ENCODE data around the gene ADAM12. TPM values are rescaled to one million over a fixed set of nuclear protein-coding genes. Genes with fewer than 3 reads are reported as not detected.

Gene ADAM12
- total and polyA plus RNA-seq, 4 donors, result 0.03 to 0.33 (median 0.19) TPM

- no peak for TF ChIP-seq TAF1 (conservative IDR thresholded peaks at IDR 0.05)
Observed at GRCh38 chr10:126124046-126124445, 264.2 kb downstream of the ADAM12 start (continued).

- no peak overlapping the region for H3K27ac ChIP-seq (ENCODE audit: low read depth in 1 of 2, low read length in 2 of 2)
- H3K27me3 ChIP-seq (ENCODE audit: control insufficient read depth in 4 of 4, insufficient read depth in 4 of 4, low read length in 3 of 4), result no peaks in the 10 kb centered on the region
- H3K9ac ChIP-seq (ENCODE audit: low read depth in 1 of 2, low read length in 2 of 2), result no peak overlapping the region
- no peaks in the 10 kb centered on the region for H3K9me3 ChIP-seq (ENCODE audit: control insufficient read depth in 4 of 4, low read length in 3 of 4)
- 91% methylated on average over 10 of the region's 10 CpGs for WGBS
- TF ChIP-seq CTCF (IDR thresholded peaks at IDR 0.05; ENCODE audit: low read depth, low read length, missing input control) (no peak), RAD21 (IDR thresholded peaks at IDR 0.05) (no peak), YY1 (IDR thresholded peaks at IDR 0.05) (no peak), FOXA2 (IDR thresholded peaks at IDR 0.05) (no peak), HNF4G (IDR thresholded peaks at IDR 0.05) (no peak), TAF1 (conservative IDR thresholded peaks at IDR 0.05) (no peak), JUND (IDR thresholded peaks at IDR 0.05) (no peak)
- TF ChIP-seq, protein P1, sequence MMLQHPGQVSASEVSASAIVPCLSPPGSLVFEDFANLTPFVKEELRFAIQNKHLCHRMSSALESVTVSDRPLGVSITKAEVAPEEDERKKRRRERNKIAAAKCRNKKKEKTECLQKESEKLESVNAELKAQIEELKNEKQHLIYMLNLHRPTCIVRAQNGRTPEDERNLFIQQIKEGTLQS (IDR thresholded peaks at IDR 0.05), result no peak
- H3K36me3 ChIP-seq (ENCODE audit: control insufficient read depth in 4 of 4, insufficient read depth in 3 of 4, low read depth in 1 of 4, low read length in 3 of 4), result no peaks in the 10 kb centered on the region
- H3K4me1 ChIP-seq (ENCODE audit: control insufficient read depth in 4 of 4, insufficient read depth in 4 of 4, low read length in 3 of 4), result peaks cover 0 to 3% (median 0%) of the 10 kb centered on the region in 4 donors
- no peak overlapping the region for H3K4me3 ChIP-seq (ENCODE audit: low read depth in 1 of 3, low read length in 3 of 3)
- no peak for DNase-seq (ENCODE audit: low spot score)
Observed at GRCh38 chr10:126123466-126123865, 264.8 kb downstream of the ADAM12 start.

- no peaks in the 10 kb centered on the region for H3K36me3 ChIP-seq (ENCODE audit: control insufficient read depth in 4 of 4, insufficient read depth in 3 of 4, low read depth in 1 of 4, low read length in 3 of 4)
- peaks cover 0 to 3% (median 0%) of the 10 kb centered on the region in 4 donors for H3K4me1 ChIP-seq (ENCODE audit: control insufficient read depth in 4 of 4, insufficient read depth in 4 of 4, low read length in 3 of 4)
- no peaks in the 10 kb centered on the region for H3K27me3 ChIP-seq (ENCODE audit: control insufficient read depth in 4 of 4, insufficient read depth in 4 of 4, low read length in 3 of 4)
- H3K27ac ChIP-seq (ENCODE audit: low read depth in 1 of 2, low read length in 2 of 2), result no peak overlapping the region
- 49% methylated on average over 1 of the region's 1 CpG for WGBS
- no peaks in the 10 kb centered on the region for H3K9me3 ChIP-seq (ENCODE audit: control insufficient read depth in 4 of 4, low read length in 3 of 4)
- no peak overlapping the region for H3K9ac ChIP-seq (ENCODE audit: low read depth in 1 of 2, low read length in 2 of 2)
- no peak overlapping the region for H3K4me3 ChIP-seq (ENCODE audit: low read depth in 1 of 3, low read length in 3 of 3)
- TF ChIP-seq HNF4A (conservative IDR thresholded peaks at IDR 0.05) (no peak), NR2F2 (IDR thresholded peaks at IDR 0.05) (no peak), JUND (IDR thresholded peaks at IDR 0.05) (no peak), FOXA2 (IDR thresholded peaks at IDR 0.05) (no peak), YY1 (IDR thresholded peaks at IDR 0.05) (no peak), FOXA1 (IDR thresholded peaks at IDR 0.05) (no peak), CTCF (IDR thresholded peaks at IDR 0.05; ENCODE audit: low read depth, low read length, missing input control) (no peak), EGR1 (IDR thresholded peaks at IDR 0.05; ENCODE audit: low read depth in 2 of 2) (no peak), RXRA (IDR thresholded peaks at IDR 0.05) (no peak), TAF1 (conservative IDR thresholded peaks at IDR 0.05) (no peak), GABPA (IDR thresholded peaks at IDR 0.05 in 1 of 2, conservative IDR thresholded peaks at IDR 0.05 in 1 of 2) (no peak)
- TF ChIP-seq, protein P2, sequence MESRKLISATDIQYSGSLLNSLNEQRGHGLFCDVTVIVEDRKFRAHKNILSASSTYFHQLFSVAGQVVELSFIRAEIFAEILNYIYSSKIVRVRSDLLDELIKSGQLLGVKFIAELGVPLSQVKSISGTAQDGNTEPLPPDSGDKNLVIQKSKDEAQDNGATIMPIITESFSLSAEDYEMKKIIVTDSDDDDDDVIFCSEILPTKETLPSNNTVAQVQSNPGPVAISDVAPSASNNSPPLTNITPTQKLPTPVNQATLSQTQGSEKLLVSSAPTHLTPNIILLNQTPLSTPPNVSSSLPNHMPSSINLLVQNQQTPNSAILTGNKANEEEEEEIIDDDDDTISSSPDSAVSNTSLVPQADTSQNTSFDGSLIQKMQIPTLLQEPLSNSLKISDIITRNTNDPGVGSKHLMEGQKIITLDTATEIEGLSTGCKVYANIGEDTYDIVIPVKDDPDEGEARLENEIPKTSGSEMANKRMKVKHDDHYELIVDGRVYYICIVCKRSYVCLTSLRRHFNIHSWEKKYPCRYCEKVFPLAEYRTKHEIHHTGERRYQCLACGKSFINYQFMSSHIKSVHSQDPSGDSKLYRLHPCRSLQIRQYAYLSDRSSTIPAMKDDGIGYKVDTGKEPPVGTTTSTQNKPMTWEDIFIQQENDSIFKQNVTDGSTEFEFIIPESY (IDR thresholded peaks at IDR 0.05), result no peak
- TF ChIP-seq, protein P3, sequence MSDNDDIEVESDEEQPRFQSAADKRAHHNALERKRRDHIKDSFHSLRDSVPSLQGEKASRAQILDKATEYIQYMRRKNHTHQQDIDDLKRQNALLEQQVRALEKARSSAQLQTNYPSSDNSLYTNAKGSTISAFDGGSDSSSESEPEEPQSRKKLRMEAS (IDR thresholded peaks at IDR 0.05), result no peak
- no peak for DNase-seq (ENCODE audit: low spot score)
Observed at GRCh38 chr10:126122881-126123280, 265.4 kb downstream of the ADAM12 start.

All from liver (tissue), 9 donors.